Upper lobe of left lung (tissue), 6 donors: ENCODE data around the gene TMEM114. TPM values are rescaled to one million over a fixed set of nuclear protein-coding genes. Genes with fewer than 3 reads are reported as not detected.
"Not testable (repeated sequence)": the region's sequence is repeated elsewhere in the genome, so short reads cannot be mapped to it uniquely, and the experiment has no call there.

Experiments used
- ATAC-seq, 2 donors: fragments of 200-7000 bp; cut with Tn5 transposase; one replicate each; pipeline ENCODE4 v1.9.1; 2022; ENCODE audit warnings: mild to moderate bottlenecking in 2 of 2, moderate library complexity in 2 of 2; ENCODE audit not compliant: low FRiP score in 2 of 2
- DNase-seq, 2 donors: peaks; one replicate each; pipeline ENCODE4 v3.0.0-alpha.2; 2019 to 2020
- H3K27ac ChIP-seq, 4 donors: fragments of 200-600 bp; sonication (generic); one replicate each; pipeline ENCODE4 v1.5.1; 2016 to 2019
- H3K27me3 ChIP-seq, 4 donors: fragments of 200-600 bp; sonication (generic); one replicate each; pipeline ENCODE4 v1.5.1; 2017 to 2019
- H3K36me3 ChIP-seq, 4 donors: fragments of 200-600 bp; sonication (generic); one replicate each; pipeline ENCODE4 v1.5.1; 2016 to 2019
- H3K4me1 ChIP-seq, 4 donors: fragments of 200-600 bp; sonication (generic); one replicate each; pipeline ENCODE4 v1.5.1; 2018 to 2019
- H3K4me3 ChIP-seq, 4 donors: fragments of 200-600 bp; sonication (generic); one replicate each; pipeline ENCODE4 v1.5.1; 2017 to 2019; ENCODE audit warnings: mild to moderate bottlenecking in 2 of 4, moderate library complexity in 1 of 4
- H3K9me3 ChIP-seq, 4 donors: fragments of 200-600 bp; sonication (generic); one replicate each; pipeline ENCODE4 v1.5.1; 2018 to 2019
- CTCF ChIP-seq, 6 experiments: fragments of 450-650 bp in 4 of 6; fragments of 200-600 bp in 2 of 6; sonication (generic) in 2 of 6; IDR thresholded peaks; one replicate each; pipeline ENCODE4 v1.5.1; 2016 to 2019; ENCODE audit warnings: antibody characterized with exemption in 6 of 6
- EP300 ChIP-seq, 4 donors: sonication (generic); formaldehyde crosslinking; IDR thresholded peaks; one replicate each; pipeline ENCODE4 v1.5.1; 2017; ENCODE audit warnings: antibody characterized with exemption in 4 of 4, control low read depth in 2 of 4
- POLR2A ChIP-seq, 4 donors: fragments of 450-650 bp; IDR thresholded peaks; one replicate each; pipeline ENCODE4 v1.5.1; 2016 to 2017; ENCODE audit warnings: antibody characterized with exemption in 4 of 4, mild to moderate bottlenecking in 2 of 4
- POLR2AphosphoS5 ChIP-seq, 2 donors: sonication (generic); formaldehyde crosslinking; IDR thresholded peaks; one replicate each; pipeline ENCODE4 v1.5.1; 2017; ENCODE audit warnings: antibody characterized with exemption in 2 of 2
- WGBS, 2 donors: methylation state at CpG; one replicate each; pipeline ENCODE4 v1.1.5; 2017 to 2018; 5-methylcytosine and 5-hydroxymethylcytosine counted together
- total RNA-seq, 6 donors: library from RNA; depleted of rRNA in 4 of 6; stranded (reverse); fragments of >200 nt in 4 of 6; gene quantifications; one replicate each; pipeline versions ENCODE4 v1.1.0 to v1.2.1, GENCODE V29; 2016 to 2021
- donor health status: DM: no; HTN: no; CAD: no; lungs with moderate emphysema.
- donor health status: DM: no; HTN: yes; CAD: no; lungs with severe emphysema.

The TMEM114 gene
- total RNA-seq, 6 donors from 2014 or later: not detected

GRCh38 chr16:8567355-8568230, 22.7 kb downstream of the TMEM114 start:
- WGBS, 2 donors: 20 to 24% methylated on average over 17 to 23 of the region's 23 CpGs
- DNase-seq: peak in 1 of 2 donors; percentile 73
- TF ChIP-seq POLR2A (IDR thresholded peaks at IDR 0.05) (no peak), CTCF (IDR thresholded peaks at IDR 0.05) (peak; percentile 93 to 98 (median 97))

GRCh38 chr16:8565498-8565897, 24.8 kb downstream of the TMEM114 start:
- TF ChIP-seq EP300 (IDR thresholded peaks at IDR 0.05) (no peak), CTCF (IDR thresholded peaks at IDR 0.05) (no peak), POLR2AphosphoS5 (IDR thresholded peaks at IDR 0.05) (no peak), POLR2A (IDR thresholded peaks at IDR 0.05) (no peak)
- 1 to 7% methylated on average over 10 of the region's 10 CpGs for WGBS, 2 donors
- ATAC-seq (no peak), DNase-seq (no peak)
- Histone ChIP-seq H3K4me1 (peaks cover 0 to 9% (median 0%) of the 10 kb centered on the region in 4 donors), H3K36me3 (no peaks in the 10 kb centered on the region), H3K27me3 (peaks cover 0 to 3% (median 0%) of the 10 kb centered on the region in 4 donors), H3K9me3 (no peaks in the 10 kb centered on the region), H3K27ac (no peak overlapping the region), H3K4me3 (no peak overlapping the region)

More at GRCh38 chr16:8567355-8568230, 22.7 kb downstream of the TMEM114 start:
- Histone ChIP-seq H3K9me3 (no peaks in the 10 kb centered on the region), H3K27ac (no peak overlapping the region), H3K36me3 (no peaks in the 10 kb centered on the region), H3K4me3 (no peak overlapping the region), H3K27me3 (peaks cover 0 to 3% (median 0%) of the 10 kb centered on the region in 4 donors), H3K4me1 (peaks cover 0 to 9% (median 0%) of the 10 kb centered on the region in 4 donors)
- peak; percentile 91 to 93 for ATAC-seq

- ATAC-seq: no peak
- no peaks in the 10 kb centered on the region for H3K9me3 ChIP-seq
- peaks cover 0 to 3% (median 0%) of the 10 kb centered on the region in 4 donors for H3K27me3 ChIP-seq
- H3K4me3 ChIP-seq: no peak overlapping the region
- 67 to 80% methylated on average over 1 of the region's 1 CpG for WGBS, 2 donors
- TF ChIP-seq POLR2AphosphoS5 (IDR thresholded peaks at IDR 0.05): no peak
- no peak for TF ChIP-seq EP300 (IDR thresholded peaks at IDR 0.05)
- TF ChIP-seq POLR2A (IDR thresholded peaks at IDR 0.05): no peak
- TF ChIP-seq CTCF (IDR thresholded peaks at IDR 0.05): no peak
- H3K36me3 ChIP-seq: no peaks in the 10 kb centered on the region
- H3K4me1 ChIP-seq: peaks cover 0 to 9% (median 0%) of the 10 kb centered on the region in 4 donors
- no peak for DNase-seq
- H3K27ac ChIP-seq: no peak overlapping the region
Observed at GRCh38 chr16:8564934-8565345, 25.4 kb downstream of the TMEM114 start.

- ATAC-seq, H3K27me3 ChIP-seq, H3K9me3 ChIP-seq, H3K36me3 ChIP-seq, H3K4me1 ChIP-seq, H3K27ac ChIP-seq, DNase-seq, H3K4me3 ChIP-seq: not testable (repeated sequence)
- 92 to 97% methylated on average over 3 of the region's 3 CpGs for WGBS, 2 donors
Observed at GRCh38 chr16:8563944-8564540, 26.3 kb downstream of the TMEM114 start.

- Histone ChIP-seq H3K36me3 (no peaks in the 10 kb centered on the region), H3K4me1 (no peaks in the 10 kb centered on the region), H3K9me3 (no peaks in the 10 kb centered on the region), H3K27me3 (no peaks in the 10 kb centered on the region), H3K27ac (no peak overlapping the region), H3K4me3 (no peak overlapping the region)
- 76 to 88% methylated on average over 2 of the region's 2 CpGs for WGBS, 2 donors
- DNase-seq (no peak), ATAC-seq (no peak)
- TF ChIP-seq EP300 (IDR thresholded peaks at IDR 0.05) (no peak), POLR2A (IDR thresholded peaks at IDR 0.05) (no peak), CTCF (IDR thresholded peaks at IDR 0.05) (no peak), POLR2AphosphoS5 (IDR thresholded peaks at IDR 0.05) (no peak)
Observed at GRCh38 chr16:8561496-8561895, 28.8 kb downstream of the TMEM114 start.
